ENCODE data around the gene CNDP1.

DNA sequence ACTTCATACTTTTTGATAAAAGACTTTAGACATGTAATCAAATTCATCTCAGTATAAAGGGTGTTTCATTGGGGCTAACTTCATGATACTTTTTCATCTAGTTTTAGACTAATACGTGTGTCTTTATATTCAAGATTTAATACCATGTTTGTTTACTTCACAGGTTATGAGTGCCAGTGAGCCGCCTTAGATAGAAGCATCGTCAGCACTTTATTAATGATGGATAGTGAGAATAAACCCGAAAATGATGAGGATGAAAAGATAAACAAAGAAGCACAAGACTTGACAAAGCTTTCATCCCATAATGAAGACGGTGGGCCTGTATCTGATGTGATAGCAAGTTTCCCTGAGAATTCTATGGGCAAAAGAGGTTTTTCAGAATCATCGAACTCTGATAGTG is 96.5 kb downstream of the CNDP1 start:
- TF ChIP-seq, protein P1, sequence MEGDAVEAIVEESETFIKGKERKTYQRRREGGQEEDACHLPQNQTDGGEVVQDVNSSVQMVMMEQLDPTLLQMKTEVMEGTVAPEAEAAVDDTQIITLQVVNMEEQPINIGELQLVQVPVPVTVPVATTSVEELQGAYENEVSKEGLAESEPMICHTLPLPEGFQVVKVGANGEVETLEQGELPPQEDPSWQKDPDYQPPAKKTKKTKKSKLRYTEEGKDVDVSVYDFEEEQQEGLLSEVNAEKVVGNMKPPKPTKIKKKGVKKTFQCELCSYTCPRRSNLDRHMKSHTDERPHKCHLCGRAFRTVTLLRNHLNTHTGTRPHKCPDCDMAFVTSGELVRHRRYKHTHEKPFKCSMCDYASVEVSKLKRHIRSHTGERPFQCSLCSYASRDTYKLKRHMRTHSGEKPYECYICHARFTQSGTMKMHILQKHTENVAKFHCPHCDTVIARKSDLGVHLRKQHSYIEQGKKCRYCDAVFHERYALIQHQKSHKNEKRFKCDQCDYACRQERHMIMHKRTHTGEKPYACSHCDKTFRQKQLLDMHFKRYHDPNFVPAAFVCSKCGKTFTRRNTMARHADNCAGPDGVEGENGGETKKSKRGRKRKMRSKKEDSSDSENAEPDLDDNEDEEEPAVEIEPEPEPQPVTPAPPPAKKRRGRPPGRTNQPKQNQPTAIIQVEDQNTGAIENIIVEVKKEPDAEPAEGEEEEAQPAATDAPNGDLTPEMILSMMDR (IDR thresholded peaks at IDR 0.05) = no peak
- TF ChIP-seq POLR2A (IDR thresholded peaks at IDR 0.05) = no peak
